GM12878 (cell line): ENCODE data around the gene ASIC3. TPM values are rescaled to one million over a fixed set of nuclear protein-coding genes. Genes with fewer than 3 reads are reported as not detected.

Experiments used
- ATAC-seq: fragments of 200-7000 bp; cut with Tn5 transposase; 3 replicates; pipeline ENCODE4 v1.9.1; 2020; ENCODE audit warnings: mild to moderate bottlenecking, moderate library complexity
- BruUV-seq: library from RNA; stranded (reverse); fragments of 400-500 nt; replicated peaks from 2 replicates; lab custom pipeline; 2021; lab: Mats Ljungman, UMichigan
- CTCF ChIA-PET: fragments of 300-600 bp; sonication (Branson Sonifier 250); formaldehyde crosslinking; extraction: SDS; loops from one replicate; lab custom pipeline; 2021; ENCODE audit warnings: inconsistent platforms; lab: Yijun Ruan, JAX
- POLR2A ChIA-PET: fragments of 350-600 bp; formaldehyde crosslinking; extraction: SDS; loops from one replicate; lab custom pipeline; 2021; ENCODE audit warnings: inconsistent platforms; lab: Charles Lee
- RAD21 ChIA-PET: fragments of 300-600 bp; sonication (Branson Sonifier 250); formaldehyde crosslinking; loops from one replicate; lab custom pipeline; 2023; ENCODE audit warnings: antibody characterized with exemption; ENCODE audit not compliant: unreplicated experiment; lab: Charles Lee
- SMC1A ChIA-PET: fragments of 300-600 bp; sonication (Branson Sonifier 250); formaldehyde crosslinking; loops from one replicate; lab custom pipeline; 2023; ENCODE audit not compliant: unreplicated experiment, uncharacterized antibody; lab: Charles Lee
- DNase-seq: peaks from one replicate; pipeline ENCODE4 v3.0.0-alpha.2; 2011; ENCODE audit warnings: low read depth, low spot score
- FAIRE-seq: peaks from 3 replicates; lab custom pipeline; 2011; peaks lifted over from hg19 to GRCh38; lab: Jason Lieb, UNC
- H2AFZ ChIP-seq: 2 replicates; pipeline ENCODE4 v1.6.0; 2011; ENCODE audit warnings: low read depth, low read length, control low read depth; ENCODE audit not compliant: control insufficient read depth
- H3K27ac ChIP-seq: 2 replicates; pipeline ENCODE4 v1.5.1; 2011; ENCODE audit warnings: control low read depth; ENCODE audit not compliant: control insufficient read depth, insufficient read depth
- H3K27me3 ChIP-seq, 2 experiments: replicated peaks in 1 of 2; 2 replicates each; pipeline versions ENCODE4 v1.6.0 to v1.6.1; 2011; ENCODE audit warnings: low read length in 1 of 2; ENCODE audit not compliant: control insufficient read depth in 2 of 2, insufficient read depth in 2 of 2
- H3K36me3 ChIP-seq, 2 experiments: 2 replicates each; pipeline ENCODE4 v1.5.1; 2011; ENCODE audit warnings: low read length in 1 of 2; ENCODE audit not compliant: control insufficient read depth in 2 of 2, insufficient read depth in 2 of 2
- H3K4me1 ChIP-seq: 2 replicates; pipeline ENCODE4 v1.6.1; 2011; ENCODE audit warnings: mild to moderate bottlenecking, low read length, moderate library complexity, mixed read lengths; ENCODE audit not compliant: control insufficient read depth, insufficient read depth
- H3K4me2 ChIP-seq: 2 replicates; pipeline ENCODE4 v1.6.0; 2011; ENCODE audit warnings: control low read depth; ENCODE audit not compliant: control insufficient read depth, insufficient read depth
- H3K4me3 ChIP-seq: fragments of 200-600 bp; sonication (generic); 2 replicates; pipeline ENCODE4 v1.5.1; 2016
- H3K79me2 ChIP-seq: 2 replicates; pipeline ENCODE4 v1.6.0; 2011; ENCODE audit warnings: low read length; ENCODE audit not compliant: control insufficient read depth, insufficient read depth
- H3K9ac ChIP-seq: 2 replicates; pipeline ENCODE4 v1.8.0; 2011; ENCODE audit warnings: low read length, control low read depth, mixed read lengths; ENCODE audit not compliant: control insufficient read depth, insufficient read depth
- H3K9me3 ChIP-seq: replicated peaks from 3 replicates; pipeline ENCODE4 v1.5.1; 2011; ENCODE audit warnings: mild to moderate bottlenecking, low read length; ENCODE audit not compliant: control insufficient read depth, insufficient read depth
- H4K20me1 ChIP-seq: 2 replicates; pipeline ENCODE4 v1.6.0; 2011; ENCODE audit not compliant: control insufficient read depth, insufficient read depth
- BMI1 ChIP-seq: fragments of 450-650 bp; IDR thresholded peaks from 2 replicates; pipeline ENCODE4 v1.6.1; 2016; ENCODE audit warnings: mild to moderate bottlenecking, moderate library complexity, borderline replicate concordance
- CREB1 ChIP-seq: IDR thresholded peaks from 2 replicates; pipeline ENCODE4 v1.6.1; 2012; ENCODE audit warnings: low read depth, mild to moderate bottlenecking, inconsistent platforms
- MAX ChIP-seq: IDR thresholded peaks from 2 replicates; pipeline ENCODE4 v1.6.1; 2012; ENCODE audit warnings: low read depth, low read length, improper control_type of control experiment
- NFIC ChIP-seq: IDR thresholded peaks from 2 replicates; pipeline ENCODE4 v1.6.1; 2012; ENCODE audit warnings: low read depth, mild to moderate bottlenecking, inconsistent platforms, low read length, moderate library complexity
- NR2C2 ChIP-seq: IDR thresholded peaks from 2 replicates; pipeline ENCODE4 v1.6.1; 2011; ENCODE audit warnings: borderline replicate concordance, low read depth; ENCODE audit not compliant: control insufficient read depth, insufficient read length
- SIN3A ChIP-seq: IDR thresholded peaks from 2 replicates; pipeline ENCODE4 v1.6.1; 2012; ENCODE audit warnings: low read depth, low read length, improper control_type of control experiment
- ZBED1 ChIP-seq: IDR thresholded peaks from 2 replicates; pipeline ENCODE4 v1.6.1; 2016; ENCODE audit warnings: borderline replicate concordance
- ZNF384 ChIP-seq: IDR thresholded peaks from 2 replicates; pipeline ENCODE4 v1.6.1; 2012; ENCODE audit warnings: low read depth, mild to moderate bottlenecking, low read length, improper control_type of control experiment, borderline replicate concordance
- WGBS: methylation state at CpG from one replicate; pipeline ENCODE4 v1.1.6; 2016; ENCODE audit warnings: low lambda C conversion rate; ENCODE audit not compliant: insufficient replicate concordance, insufficient coverage; ENCODE audit errors: missing lambda C conversion rate; 5-methylcytosine and 5-hydroxymethylcytosine counted together
- in situ Hi-C: fragments of 300-500 bp; cut with MboI; formaldehyde crosslinking; loops from 9 replicates; pipeline ENCODE4 v1.14.3; 2018; ENCODE audit warnings: mixed read lengths
- intact Hi-C: fragments of 100-400 bp; cut with micrococcal nuclease; formaldehyde crosslinking; loops from one replicate; pipeline ENCODE4 v1.14.2; 2022; ENCODE audit not compliant: unreplicated experiment
- polyA plus RNA-seq, 11 experiments: library from polyadenylated mRNA; depleted of rRNA in 4 of 11; unstranded in 6 of 11; stranded (reverse) in 5 of 11; fragments of >200 nt; fragmentation: Nextera tagmentation in 4 of 11; fragmentation: Illumina TruSeq in 1 of 11; extraction: Ambion mirVana in 4 of 11; extraction: Trizol in 1 of 11; gene quantifications; 1 replicate in 1 of 11; 2 replicates in 10 of 11; pipeline versions ENCODE4 v1.2.1 to v1.2.3, GENCODE V29; 2011 to 2016; ENCODE audit warnings: inconsistent platforms in 2 of 11, missing spikeins in 2 of 11, low read depth in 1 of 11
- total RNA-seq, 4 experiments: library from RNA; depleted of rRNA in 3 of 4; stranded (reverse); fragments of >200 nt in 3 of 4; fragmentation: Illumina TruSeq in 1 of 4; extraction: Trizol in 1 of 4; gene quantifications; 2 replicates each; pipeline versions ENCODE4 v1.2.1 to v1.2.3, GENCODE V29; 2013 to 2021
- TF ChIP-seq, protein P1 (sequence below): fragments of 450-650 bp; IDR thresholded peaks from 2 replicates; pipeline ENCODE4 v1.6.1; 2016; ENCODE audit warnings: mild to moderate bottlenecking

Gene ASIC3
- total and polyA plus RNA-seq, 10 of the 15 experiments (the other 5 are each of a cell fraction or from before 2014, with no cell fraction given) = 0.07 to 1.0 (median 0.44) TPM; not detected in 4

GRCh38 chr7:151060113-151060415 lies 11.7 kb downstream of the ASIC3 start:
- BruUV-seq = no TSS peak
- DNase-seq = no peak
- no peak for TF ChIP-seq NR2C2
- TF ChIP-seq BMI1 = no peak
- 0 out of 2 replicates have a peak, but pooled peaks have one; percentile 3 for TF ChIP-seq CREB1
- no peak for TF ChIP-seq MAX
- TF ChIP-seq NFIC = no peak
- no peak for TF ChIP-seq SIN3A
- TF ChIP-seq ZNF384 = no peak
- no peak for TF ChIP-seq ZBED1
- TF ChIP-seq, protein P1, sequence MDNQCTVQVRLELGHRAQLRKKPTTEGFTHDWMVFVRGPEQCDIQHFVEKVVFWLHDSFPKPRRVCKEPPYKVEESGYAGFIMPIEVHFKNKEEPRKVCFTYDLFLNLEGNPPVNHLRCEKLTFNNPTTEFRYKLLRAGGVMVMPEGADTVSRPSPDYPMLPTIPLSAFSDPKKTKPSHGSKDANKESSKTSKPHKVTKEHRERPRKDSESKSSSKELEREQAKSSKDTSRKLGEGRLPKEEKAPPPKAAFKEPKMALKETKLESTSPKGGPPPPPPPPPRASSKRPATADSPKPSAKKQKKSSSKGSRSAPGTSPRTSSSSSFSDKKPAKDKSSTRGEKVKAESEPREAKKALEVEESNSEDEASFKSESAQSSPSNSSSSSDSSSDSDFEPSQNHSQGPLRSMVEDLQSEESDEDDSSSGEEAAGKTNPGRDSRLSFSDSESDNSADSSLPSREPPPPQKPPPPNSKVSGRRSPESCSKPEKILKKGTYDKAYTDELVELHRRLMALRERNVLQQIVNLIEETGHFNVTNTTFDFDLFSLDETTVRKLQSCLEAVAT = peak; percentile 37
- ChIA-PET RAD21 (interaction anchor here (0.6 to 1.4 kb wide), 3 partner anchors 30 to 51 kb away, joined by 3 to 4 read pairs (median 3); no protein-coding TSS in a partner anchor), POLR2A (interaction anchor here (0.7 kb wide), 1 partner anchor 25 kb away, joined by 3 read pairs; no protein-coding TSS in a partner anchor), SMC1A (interaction anchor here (0.7 kb wide), 1 partner anchor 25 kb away, joined by 3 read pairs; no protein-coding TSS in a partner anchor), CTCF (interaction anchor here (0.8 to 1.8 kb wide), 8 partner anchors 26 to 273 kb away, joined by 3 to 8 read pairs (median 4); no protein-coding TSS in a partner anchor)
- Histone ChIP-seq H3K36me3 (peaks cover 0 to 3% of the 10 kb centered on the region in 2 experiments; a peak in 3 of 4 replicates), H3K4me3 (peak overlapping the region; percentile 99), H3K9ac (peak overlapping the region; percentile 86), H3K9me3 (no peaks in the 10 kb centered on the region), H2AFZ (no peak overlapping the region; the same call in 1 of the 2 replicates), H3K27ac (peak overlapping the region; percentile 52), H3K4me1 (peaks cover 24% of the 10 kb centered on the region), H4K20me1 (no peaks in the 10 kb centered on the region), H3K79me2 (peaks cover 21% of the 10 kb centered on the region), H3K27me3 (no peaks in the 10 kb centered on the region), H3K4me2 (peak overlapping the region; percentile 96)
- in situ Hi-C loops (no loop called here), intact Hi-C loops (no loop called here)
- WGBS = under 1% methylated on average over 16 of the region's 17 CpGs
- no peak for ATAC-seq
- FAIRE-seq = no peak
